Measurements from ENCODE around the gene PNPLA8. TPM values are rescaled to one million over a fixed set of nuclear protein-coding genes. Genes with fewer than 3 reads are reported as not detected.

PNPLA8 gene, protein sequence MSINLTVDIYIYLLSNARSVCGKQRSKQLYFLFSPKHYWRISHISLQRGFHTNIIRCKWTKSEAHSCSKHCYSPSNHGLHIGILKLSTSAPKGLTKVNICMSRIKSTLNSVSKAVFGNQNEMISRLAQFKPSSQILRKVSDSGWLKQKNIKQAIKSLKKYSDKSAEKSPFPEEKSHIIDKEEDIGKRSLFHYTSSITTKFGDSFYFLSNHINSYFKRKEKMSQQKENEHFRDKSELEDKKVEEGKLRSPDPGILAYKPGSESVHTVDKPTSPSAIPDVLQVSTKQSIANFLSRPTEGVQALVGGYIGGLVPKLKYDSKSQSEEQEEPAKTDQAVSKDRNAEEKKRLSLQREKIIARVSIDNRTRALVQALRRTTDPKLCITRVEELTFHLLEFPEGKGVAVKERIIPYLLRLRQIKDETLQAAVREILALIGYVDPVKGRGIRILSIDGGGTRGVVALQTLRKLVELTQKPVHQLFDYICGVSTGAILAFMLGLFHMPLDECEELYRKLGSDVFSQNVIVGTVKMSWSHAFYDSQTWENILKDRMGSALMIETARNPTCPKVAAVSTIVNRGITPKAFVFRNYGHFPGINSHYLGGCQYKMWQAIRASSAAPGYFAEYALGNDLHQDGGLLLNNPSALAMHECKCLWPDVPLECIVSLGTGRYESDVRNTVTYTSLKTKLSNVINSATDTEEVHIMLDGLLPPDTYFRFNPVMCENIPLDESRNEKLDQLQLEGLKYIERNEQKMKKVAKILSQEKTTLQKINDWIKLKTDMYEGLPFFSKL
- 10 to 100 TPM; 59.9 to 82.4 TPM for total RNA-seq
- 10 to 100 TPM; 41.8 to 57.1 TPM for polyA plus RNA-seq (ENCODE audit: insufficient read length in 2 of 2)
- long read RNA-seq, donor 1, transcript PNPLA8-206 (10 exons, 3,462 nt): major isoform, 15 of 34 reads
- long read RNA-seq, donor 1, transcript PNPLA8-201 (11 exons, 3,490 nt): minor isoform, 5 of 34 reads
- long read RNA-seq, donor 1, partial matches to known transcripts: 14 of 34 reads
- long read RNA-seq, donor 1, other reads (novel, unspliced or antisense): 0 of 34 reads
- long read RNA-seq, donor 2, partial matches to known transcripts: 8 of 11 reads
- long read RNA-seq, donor 2, other reads (novel, unspliced or antisense): 0 of 11 reads
- long read RNA-seq, donor 3, partial matches to known transcripts: 19 of 24 reads
- long read RNA-seq, donor 3, other reads (novel, unspliced or antisense): 0 of 24 reads
- long read RNA-seq, donor 4, partial matches to known transcripts: 18 of 21 reads
- long read RNA-seq, donor 4, other reads (novel, unspliced or antisense): 0 of 21 reads

GRCh38 chr7:108525985-108526767, at the start of gene PNPLA8:
Gene PNPLA8 (minus strand): TSS chr7:108526135. CDS start chr7:108515491, 10,644 bp downstream.
- H3K4me1 ChIP-seq (ENCODE audit: control insufficient read depth, insufficient read depth, low read length): peaks cover 6% of the 10 kb centered on the region
- H3K4me3 ChIP-seq (ENCODE audit: low read depth, low read length): peak within 1 kb of the TSS; percentile 91
- H3K9me3 ChIP-seq (ENCODE audit: control insufficient read depth, insufficient read depth, low read length): no peaks in the 10 kb centered on the region
- no peaks in the 10 kb centered on the region for H3K36me3 ChIP-seq (ENCODE audit: control insufficient read depth, insufficient read depth, low read length)
- DNase-seq (ENCODE audit: low read depth in 4 of 6, low spot score in 6 of 6): peak; percentile 98 to 100 (median 99)
- H3K27me3 ChIP-seq (ENCODE audit: control insufficient read depth, insufficient read depth, low read length): no peaks in the 10 kb centered on the region
- peak within 1 kb of the TSS; percentile 99 for H3K27ac ChIP-seq (ENCODE audit: low read depth, low read length)
- under 1% methylated on average over 59 of the region's 64 CpGs for WGBS (ENCODE audit: insufficient coverage)

DNA sequence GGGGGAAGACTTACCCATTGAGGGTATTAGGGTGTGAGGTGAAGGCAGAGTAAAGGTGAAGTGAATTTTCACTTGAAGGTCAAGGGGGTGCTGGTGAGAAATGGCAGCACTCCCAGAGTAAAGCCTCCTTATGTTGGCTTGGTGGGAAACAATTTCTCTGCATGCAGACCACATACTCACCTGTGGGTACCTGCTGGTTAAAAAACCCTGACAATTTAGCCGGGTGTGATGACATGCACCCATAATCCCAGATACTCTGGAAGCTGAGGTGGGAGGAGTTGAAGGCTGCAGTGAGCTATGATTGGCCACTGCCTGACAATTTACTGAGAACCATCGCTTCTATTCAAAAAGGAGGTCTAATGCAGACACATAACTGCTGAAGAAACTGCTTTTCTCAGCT, 49.2 kb upstream of the PNPLA8 start:
- no peaks in the 10 kb centered on the region for H3K4me1 ChIP-seq (ENCODE audit: control insufficient read depth, insufficient read depth, low read length)
- WGBS (ENCODE audit: insufficient coverage): no CpG with 5 or more reads among the region's 2 CpGs

DNA sequence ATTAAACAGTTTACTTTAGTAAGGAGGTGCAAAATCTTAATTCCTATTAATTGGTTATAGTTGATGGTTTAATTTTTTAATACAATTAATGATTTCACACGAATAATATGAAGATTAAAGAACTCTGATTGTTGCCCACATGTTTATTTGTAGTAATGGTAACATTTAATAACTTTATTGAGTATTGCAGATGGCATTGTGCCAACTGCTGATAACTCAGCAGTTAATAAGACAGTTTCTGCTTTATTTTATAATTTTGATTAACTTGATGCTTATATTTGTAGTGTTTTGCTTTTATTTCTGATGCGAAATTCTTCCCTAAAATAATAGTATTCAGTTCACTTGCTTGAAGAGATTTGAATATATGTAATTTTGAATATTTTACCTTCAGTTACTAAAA, 46.5 kb upstream of the PNPLA8 start:
- no peaks in the 10 kb centered on the region for H3K27me3 ChIP-seq (ENCODE audit: control insufficient read depth, insufficient read depth, low read length)
- H3K4me3 ChIP-seq (ENCODE audit: low read depth, low read length): no peak overlapping the region
- DNase-seq (ENCODE audit: low read depth in 4 of 6, low spot score in 6 of 6): no peak
- H3K9me3 ChIP-seq (ENCODE audit: control insufficient read depth, insufficient read depth, low read length): no peaks in the 10 kb centered on the region
- H3K4me1 ChIP-seq (ENCODE audit: control insufficient read depth, insufficient read depth, low read length): peaks cover 5% of the 10 kb centered on the region
- no peak overlapping the region for H3K27ac ChIP-seq (ENCODE audit: low read depth, low read length)
- WGBS (ENCODE audit: insufficient coverage): no CpG with 5 or more reads among the region's 2 CpGs
- peaks cover 3% of the 10 kb centered on the region for H3K36me3 ChIP-seq (ENCODE audit: control insufficient read depth, insufficient read depth, low read length)

More for the DNA sequence above, 49.2 kb upstream of the PNPLA8 start:
- no peak overlapping the region for H3K4me3 ChIP-seq (ENCODE audit: low read depth, low read length)
- H3K27me3 ChIP-seq (ENCODE audit: control insufficient read depth, insufficient read depth, low read length): no peaks in the 10 kb centered on the region
- H3K9me3 ChIP-seq (ENCODE audit: control insufficient read depth, insufficient read depth, low read length): peaks cover 5% of the 10 kb centered on the region
- peaks cover 10% of the 10 kb centered on the region for H3K36me3 ChIP-seq (ENCODE audit: control insufficient read depth, insufficient read depth, low read length)
- no peak overlapping the region for H3K27ac ChIP-seq (ENCODE audit: low read depth, low read length)
- DNase-seq (ENCODE audit: low read depth in 4 of 6, low spot score in 6 of 6): no peak

DNA sequence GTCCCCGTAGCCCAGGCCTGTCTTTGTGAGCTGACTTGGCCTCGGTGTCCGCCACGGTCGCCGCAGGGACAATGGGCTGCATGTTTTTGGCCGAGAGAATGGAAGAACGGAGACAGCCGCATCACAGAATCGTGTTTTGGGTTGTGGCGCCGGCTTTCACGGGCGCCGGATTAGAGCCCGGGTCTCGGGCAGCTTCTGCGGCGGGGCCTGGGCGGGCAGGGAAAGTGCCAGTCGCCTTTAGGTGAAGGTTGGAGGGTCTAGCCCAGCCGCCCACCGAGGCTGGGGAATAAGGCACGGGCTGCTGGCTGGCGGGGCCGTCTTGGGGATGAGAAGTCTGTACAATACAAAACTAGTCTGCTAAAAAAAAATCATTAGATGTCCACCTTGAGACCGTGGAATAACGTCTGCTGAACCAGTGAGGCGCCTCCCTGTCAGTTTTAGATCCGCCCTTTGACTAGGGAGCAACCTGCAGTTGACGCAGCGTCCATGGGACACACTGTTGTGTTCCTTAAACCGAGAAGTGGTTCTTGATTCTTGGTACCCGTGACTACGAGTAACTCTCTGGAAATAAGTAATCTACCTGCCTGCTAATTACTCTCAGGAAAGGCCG, 44.3 kb upstream of the PNPLA8 start:
- Histone ChIP-seq H3K9me3 (ENCODE audit: control insufficient read depth, insufficient read depth, low read length) (no peaks in the 10 kb centered on the region), H3K4me1 (ENCODE audit: control insufficient read depth, insufficient read depth, low read length) (peaks cover 5% of the 10 kb centered on the region), H3K4me3 (ENCODE audit: low read depth, low read length) (peak overlapping the region; percentile 77), H3K27ac (ENCODE audit: low read depth, low read length) (peak overlapping the region; percentile 97), H3K27me3 (ENCODE audit: control insufficient read depth, insufficient read depth, low read length) (no peaks in the 10 kb centered on the region), H3K36me3 (ENCODE audit: control insufficient read depth, insufficient read depth, low read length) (peaks cover 4% of the 10 kb centered on the region)
- under 1% methylated on average over 28 of the region's 36 CpGs for WGBS (ENCODE audit: insufficient coverage)
- peak in 3 of 6 donors; percentile 29 to 62 (median 52) for DNase-seq (ENCODE audit: low read depth in 4 of 6, low spot score in 6 of 6)

DNA sequence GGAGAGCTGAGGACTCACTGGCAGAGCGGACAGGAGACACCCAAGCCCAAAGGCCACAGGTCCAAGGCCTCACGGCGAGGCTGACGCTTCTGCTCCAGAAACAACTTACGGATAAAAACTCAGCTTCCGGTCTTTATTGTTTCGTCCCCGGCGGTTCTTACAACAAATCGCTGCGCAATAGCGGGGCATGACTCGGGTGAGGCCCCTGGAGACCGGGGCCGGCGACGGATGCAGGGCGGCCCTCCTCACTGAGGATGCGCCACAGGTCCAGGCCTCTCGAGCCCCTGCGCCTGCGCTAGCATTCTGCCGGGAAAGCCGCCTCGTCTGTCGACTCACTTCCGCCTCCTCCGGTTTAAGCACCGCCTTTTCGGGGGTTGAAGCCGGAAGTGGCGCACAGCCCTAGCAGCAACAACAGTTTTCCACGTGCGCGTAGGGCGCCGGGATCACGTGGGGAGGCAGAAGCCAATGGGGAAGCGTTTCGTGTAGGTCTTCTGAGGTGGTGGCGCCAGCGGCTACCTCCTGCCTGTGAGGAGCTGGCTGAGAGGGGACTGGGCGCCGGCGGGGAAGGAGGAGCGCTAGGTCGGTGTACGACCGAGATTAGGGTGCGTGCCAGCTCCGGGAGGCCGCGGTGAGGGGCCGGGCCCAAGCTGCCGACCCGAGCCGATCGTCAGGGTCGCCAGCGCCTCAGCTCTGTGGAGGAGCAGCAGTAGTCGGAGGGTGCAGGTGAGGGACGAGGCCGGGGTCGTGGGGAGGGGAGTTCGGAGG, 43.6 kb upstream of the PNPLA8 start, which contains the start of the genes DNAJB9 and THAP5:
Gene DNAJB9, plus strand, starts transcription at position 494 of the 765 bp plus-strand sequence. CDS start 1,853 bp downstream, outside the sequence.
Gene THAP5, minus strand, starts transcription at position 326 of the 765 bp plus-strand sequence. Its CDS starts 137 bp downstream, at position 189.
- Histone ChIP-seq H3K27ac (ENCODE audit: low read depth, low read length) (peak within 1 kb of the TSS; percentile 97), H3K36me3 (ENCODE audit: control insufficient read depth, insufficient read depth, low read length) (peaks cover 3% of the 10 kb centered on the region), H3K27me3 (ENCODE audit: control insufficient read depth, insufficient read depth, low read length) (no peaks in the 10 kb centered on the region), H3K9me3 (ENCODE audit: control insufficient read depth, insufficient read depth, low read length) (no peaks in the 10 kb centered on the region), H3K4me1 (ENCODE audit: control insufficient read depth, insufficient read depth, low read length) (peaks cover 5% of the 10 kb centered on the region), H3K4me3 (ENCODE audit: low read depth, low read length) (peak within 1 kb of the TSS; percentile 77)
- DNase-seq (ENCODE audit: low read depth in 4 of 6, low spot score in 6 of 6): peak; percentile 96 to 100 (median 99)
- 0% methylated on average over 65 of the region's 65 CpGs for WGBS (ENCODE audit: insufficient coverage)

- under 1% methylated on average over 13 of the region's 24 CpGs for WGBS (ENCODE audit: insufficient coverage)
- H3K27ac ChIP-seq (ENCODE audit: low read depth, low read length): peak overlapping the region; percentile 97
- no peaks in the 10 kb centered on the region for H3K9me3 ChIP-seq (ENCODE audit: control insufficient read depth, insufficient read depth, low read length)
- peaks cover 3% of the 10 kb centered on the region for H3K36me3 ChIP-seq (ENCODE audit: control insufficient read depth, insufficient read depth, low read length)
- H3K4me1 ChIP-seq (ENCODE audit: control insufficient read depth, insufficient read depth, low read length): peaks cover 5% of the 10 kb centered on the region
- H3K27me3 ChIP-seq (ENCODE audit: control insufficient read depth, insufficient read depth, low read length): no peaks in the 10 kb centered on the region
- no peak for DNase-seq (ENCODE audit: low read depth in 4 of 6, low spot score in 6 of 6)
- peak overlapping the region; percentile 77 for H3K4me3 ChIP-seq (ENCODE audit: low read depth, low read length)
Measured at GRCh38 chr7:108568801-108569380, 43.0 kb upstream of the PNPLA8 start.

- H3K36me3 ChIP-seq (ENCODE audit: control insufficient read depth, insufficient read depth, low read length): peaks cover 9% of the 10 kb centered on the region
- peaks cover 5% of the 10 kb centered on the region for H3K4me1 ChIP-seq (ENCODE audit: control insufficient read depth, insufficient read depth, low read length)
- H3K27ac ChIP-seq (ENCODE audit: low read depth, low read length): no peak overlapping the region
- H3K27me3 ChIP-seq (ENCODE audit: control insufficient read depth, insufficient read depth, low read length): no peaks in the 10 kb centered on the region
- no peak overlapping the region for H3K4me3 ChIP-seq (ENCODE audit: low read depth, low read length)
- H3K9me3 ChIP-seq (ENCODE audit: control insufficient read depth, insufficient read depth, low read length): no peaks in the 10 kb centered on the region
- DNase-seq (ENCODE audit: low read depth in 4 of 6, low spot score in 6 of 6): no peak
Measured at GRCh38 chr7:108565987-108566386, 40.1 kb upstream of the PNPLA8 start.

Measured in spinal cord (tissue), 10 donors.